Astrocyte (in vitro differentiated cells and primary cell): ENCODE measurements around the gene EPHA6. TPM values are rescaled to one million over a fixed set of nuclear protein-coding genes. Genes with fewer than 3 reads are reported as not detected.

Source experiments
- DNase-seq: peaks from one replicate; pipeline ENCODE4 v3.0.0-alpha.2; 2010; ENCODE audit warnings: low read depth
- FAIRE-seq: peaks from 2 replicates; lab custom pipeline; 2011; peaks lifted over from hg19 to GRCh38; lab: Jason Lieb, UNC
- H2AFZ ChIP-seq: 2 replicates; pipeline ENCODE4 v1.6.0; 2012; ENCODE audit warnings: low read depth, low read length, inconsistent platforms
- H3K27ac ChIP-seq: 2 replicates; pipeline ENCODE4 v1.5.1; 2011; ENCODE audit warnings: low read depth, low read length, inconsistent platforms
- H3K27me3 ChIP-seq: 2 replicates; pipeline ENCODE4 v1.6.0; 2011; ENCODE audit warnings: low read length, inconsistent platforms; ENCODE audit not compliant: insufficient read depth
- H3K36me3 ChIP-seq: 2 replicates; pipeline ENCODE4 v1.5.1; 2011; ENCODE audit warnings: low read length, inconsistent platforms; ENCODE audit not compliant: insufficient read depth
- H3K4me1 ChIP-seq: 2 replicates; pipeline ENCODE4 v1.5.1; 2011; ENCODE audit warnings: low read length, inconsistent platforms; ENCODE audit not compliant: insufficient read depth
- H3K4me2 ChIP-seq: 2 replicates; pipeline ENCODE4 v1.6.0; 2012; ENCODE audit warnings: low read length, inconsistent platforms
- H3K4me3 ChIP-seq: 2 replicates; pipeline ENCODE4 v1.5.1; 2011; ENCODE audit warnings: low read depth, mild to moderate bottlenecking, low read length, inconsistent platforms; ENCODE audit not compliant: insufficient read depth
- H3K79me2 ChIP-seq: 2 replicates; pipeline ENCODE4 v1.6.0; 2012; ENCODE audit warnings: mild to moderate bottlenecking, low read length, inconsistent platforms; ENCODE audit not compliant: insufficient read depth
- H3K9ac ChIP-seq: 2 replicates; pipeline ENCODE4 v1.6.0; 2012; ENCODE audit warnings: mild to moderate bottlenecking, low read length, inconsistent platforms
- H3K9me3 ChIP-seq: 2 replicates; pipeline ENCODE4 v1.5.1; 2012; ENCODE audit warnings: low read depth, mild to moderate bottlenecking, low read length, inconsistent platforms; ENCODE audit not compliant: insufficient read depth
- H4K20me1 ChIP-seq: 2 replicates; pipeline ENCODE4 v1.6.0; 2012; ENCODE audit warnings: low read length, inconsistent platforms; ENCODE audit not compliant: insufficient read depth
- H3K27ac Mint-ChIP-seq: one replicate; pipeline ENCODE4 v1.8.0; 2021; ENCODE audit warnings: mild to moderate bottlenecking, mixed read lengths; ENCODE audit not compliant: unreplicated experiment
- H3K27me3 Mint-ChIP-seq: one replicate; pipeline ENCODE4 v1.8.0; 2021; ENCODE audit warnings: low read depth, mixed read lengths; ENCODE audit not compliant: unreplicated experiment
- H3K36me3 Mint-ChIP-seq: one replicate; pipeline ENCODE4 v1.8.0; 2021; ENCODE audit warnings: low read depth, mixed read lengths; ENCODE audit not compliant: unreplicated experiment
- H3K4me1 Mint-ChIP-seq: one replicate; pipeline ENCODE4 v1.8.0; 2021; ENCODE audit warnings: low read depth, mixed read lengths; ENCODE audit not compliant: unreplicated experiment
- H3K4me3 Mint-ChIP-seq: one replicate; pipeline ENCODE4 v1.8.0; 2021; ENCODE audit warnings: mild to moderate bottlenecking, moderate library complexity, mixed read lengths; ENCODE audit not compliant: unreplicated experiment
- H3K9me3 Mint-ChIP-seq: one replicate; pipeline ENCODE4 v1.8.0; 2021; ENCODE audit warnings: mild to moderate bottlenecking, mixed read lengths; ENCODE audit not compliant: unreplicated experiment
- EZH2 ChIP-seq: IDR thresholded peaks from 2 replicates; pipeline ENCODE4 v1.6.1; 2012; ENCODE audit warnings: mild to moderate bottlenecking, low read length, inconsistent platforms; ENCODE audit not compliant: insufficient read depth
- total RNA-seq: library from RNA; stranded (reverse); gene quantifications from 2 replicates; pipeline ENCODE4 v1.2.1, GENCODE V29; 2021
- TF ChIP-seq, protein P1 (sequence below): IDR thresholded peaks from 2 replicates; pipeline ENCODE4 v1.5.1; 2011; ENCODE audit warnings: low read depth, mild to moderate bottlenecking, inconsistent platforms, low read length, moderate library complexity; ENCODE audit not compliant: insufficient read depth

The EPHA6 gene
- total RNA-seq, 1 donor from 2014 or later = 1.7 TPM

DNA sequence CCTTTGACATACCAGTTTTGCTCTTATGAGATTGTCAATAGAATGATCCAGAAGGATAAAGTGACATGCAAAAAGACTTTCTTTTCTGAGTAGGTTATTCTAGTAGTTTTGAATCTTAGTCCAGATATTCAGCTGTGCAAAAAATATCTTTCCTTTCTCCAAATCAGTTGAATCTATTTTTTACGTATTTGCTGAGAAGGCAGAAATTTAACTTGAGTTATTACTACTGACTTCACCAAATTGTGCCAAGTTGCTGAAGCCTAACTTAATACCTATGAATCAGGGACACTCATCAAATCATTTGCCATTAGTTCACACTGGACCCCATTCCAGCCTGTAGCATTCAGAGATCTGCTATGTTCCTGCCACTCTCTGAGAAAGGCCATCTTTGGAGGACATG is 215.6 kb downstream of the EPHA6 start:
- no peak for TF ChIP-seq EZH2
- TF ChIP-seq, protein P1, sequence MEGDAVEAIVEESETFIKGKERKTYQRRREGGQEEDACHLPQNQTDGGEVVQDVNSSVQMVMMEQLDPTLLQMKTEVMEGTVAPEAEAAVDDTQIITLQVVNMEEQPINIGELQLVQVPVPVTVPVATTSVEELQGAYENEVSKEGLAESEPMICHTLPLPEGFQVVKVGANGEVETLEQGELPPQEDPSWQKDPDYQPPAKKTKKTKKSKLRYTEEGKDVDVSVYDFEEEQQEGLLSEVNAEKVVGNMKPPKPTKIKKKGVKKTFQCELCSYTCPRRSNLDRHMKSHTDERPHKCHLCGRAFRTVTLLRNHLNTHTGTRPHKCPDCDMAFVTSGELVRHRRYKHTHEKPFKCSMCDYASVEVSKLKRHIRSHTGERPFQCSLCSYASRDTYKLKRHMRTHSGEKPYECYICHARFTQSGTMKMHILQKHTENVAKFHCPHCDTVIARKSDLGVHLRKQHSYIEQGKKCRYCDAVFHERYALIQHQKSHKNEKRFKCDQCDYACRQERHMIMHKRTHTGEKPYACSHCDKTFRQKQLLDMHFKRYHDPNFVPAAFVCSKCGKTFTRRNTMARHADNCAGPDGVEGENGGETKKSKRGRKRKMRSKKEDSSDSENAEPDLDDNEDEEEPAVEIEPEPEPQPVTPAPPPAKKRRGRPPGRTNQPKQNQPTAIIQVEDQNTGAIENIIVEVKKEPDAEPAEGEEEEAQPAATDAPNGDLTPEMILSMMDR = no peak
- Histone ChIP-seq H3K36me3 (no peaks in the 10 kb centered on the region), H3K27me3 (no peaks in the 10 kb centered on the region), H3K9ac (no peak overlapping the region), H3K4me3 (no peak overlapping the region), H3K4me2 (no peak overlapping the region), H3K27ac (no peak overlapping the region), H4K20me1 (no peaks in the 10 kb centered on the region), H3K4me1 (no peaks in the 10 kb centered on the region), H3K9me3 (no peaks in the 10 kb centered on the region), H3K79me2 (no peaks in the 10 kb centered on the region), H2AFZ (no peak overlapping the region)
- H3K4me1 Mint-ChIP-seq = no peaks in the 10 kb centered on the region
- no peaks in the 10 kb centered on the region for H3K36me3 Mint-ChIP-seq
- no peak overlapping the region for H3K4me3 Mint-ChIP-seq
- no peak overlapping the region for H3K27ac Mint-ChIP-seq
- H3K9me3 Mint-ChIP-seq = peaks cover 2% of the 10 kb centered on the region
- DNase-seq (no peak), FAIRE-seq (no peak)
- no peaks in the 10 kb centered on the region for H3K27me3 Mint-ChIP-seq

DNA sequence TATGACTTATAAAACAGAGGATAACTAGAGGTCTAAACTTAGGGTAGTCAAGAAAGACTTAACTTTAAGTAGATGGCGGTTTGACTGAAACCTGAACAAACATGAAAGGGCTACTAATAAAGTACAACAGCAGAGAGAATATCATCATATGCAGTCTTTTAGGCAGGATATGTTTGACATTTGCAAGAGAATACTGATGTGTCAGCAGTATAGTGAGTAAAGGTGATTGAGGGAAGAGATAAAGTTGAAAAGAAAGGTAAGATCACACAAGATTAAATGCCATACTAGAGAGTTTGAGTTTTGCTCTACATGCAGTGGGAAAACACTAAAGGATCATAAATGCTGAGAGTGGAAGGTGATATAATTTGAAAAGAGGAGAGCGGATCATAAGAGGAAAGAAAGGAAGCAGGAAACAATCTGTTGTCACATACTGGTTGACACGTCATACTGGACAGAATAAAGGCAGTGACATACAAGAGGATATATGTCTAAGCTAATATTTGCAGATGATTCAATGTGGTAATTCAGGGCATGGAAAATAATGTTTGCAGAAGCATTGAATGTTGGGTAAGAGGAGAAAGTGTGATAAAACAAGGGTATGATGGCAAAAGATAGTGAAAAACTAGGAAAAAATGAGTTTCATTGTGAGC is 223.0 kb downstream of the EPHA6 start:
- H3K36me3 ChIP-seq = no peaks in the 10 kb centered on the region
- no peaks in the 10 kb centered on the region for H3K9me3 ChIP-seq
- TF ChIP-seq, protein P1 = no peak
- no peak for TF ChIP-seq EZH2
- H3K79me2 ChIP-seq = no peaks in the 10 kb centered on the region
- no peak overlapping the region for H3K4me3 Mint-ChIP-seq
- H3K4me1 Mint-ChIP-seq = no peaks in the 10 kb centered on the region
- no peak overlapping the region for H3K4me3 ChIP-seq
- no peaks in the 10 kb centered on the region for H4K20me1 ChIP-seq
- H2AFZ ChIP-seq = no peak overlapping the region
- no peaks in the 10 kb centered on the region for H3K27me3 Mint-ChIP-seq
- no peak for FAIRE-seq
- no peak overlapping the region for H3K27ac Mint-ChIP-seq
- H3K27ac ChIP-seq = no peak overlapping the region
- no peak for DNase-seq
- H3K27me3 ChIP-seq = no peaks in the 10 kb centered on the region
- H3K4me2 ChIP-seq = no peak overlapping the region
- H3K4me1 ChIP-seq = no peaks in the 10 kb centered on the region
- no peaks in the 10 kb centered on the region for H3K36me3 Mint-ChIP-seq
- no peak overlapping the region for H3K9ac ChIP-seq
- no peaks in the 10 kb centered on the region for H3K9me3 Mint-ChIP-seq

- Histone ChIP-seq H3K9ac (no peak overlapping the region), H4K20me1 (no peaks in the 10 kb centered on the region), H3K27me3 (no peaks in the 10 kb centered on the region), H3K27ac (no peak overlapping the region), H3K4me2 (no peak overlapping the region), H3K4me3 (no peak overlapping the region), H3K36me3 (no peaks in the 10 kb centered on the region), H3K9me3 (no peaks in the 10 kb centered on the region), H3K79me2 (no peaks in the 10 kb centered on the region), H2AFZ (no peak overlapping the region), H3K4me1 (no peaks in the 10 kb centered on the region)
- Mint-ChIP-seq H3K27me3 (no peaks in the 10 kb centered on the region), H3K4me3 (no peak overlapping the region), H3K9me3 (no peaks in the 10 kb centered on the region), H3K27ac (no peak overlapping the region), H3K36me3 (no peaks in the 10 kb centered on the region), H3K4me1 (no peaks in the 10 kb centered on the region)
- FAIRE-seq = no peak
- TF ChIP-seq, protein P1 = no peak
- no peak for TF ChIP-seq EZH2
- DNase-seq = no peak
These were observed 229.0 kb downstream of the EPHA6 start for GRCh38 chr3:97043411-97043810.
